Activated CD4-positive, alpha-beta memory T cell treated with anti-CD3 and anti-CD28 coated beads for 36 hours (primary cell): ENCODE results near the gene POU2AF3. TPM values are rescaled to one million over a fixed set of nuclear protein-coding genes. Genes with fewer than 3 reads are reported as not detected.

Source experiments
- CTCF ChIA-PET: fragments of 350-600 bp; sonication (Branson Sonifier 250); formaldehyde crosslinking; loops from one replicate; lab custom pipeline; 2021; ENCODE audit warnings: antibody characterized with exemption, inconsistent platforms; lab: Charles Lee
- POLR2A ChIA-PET: fragments of 350-600 bp; sonication (Branson Sonifier 250); formaldehyde crosslinking; loops from one replicate; lab custom pipeline; 2021; ENCODE audit warnings: antibody characterized with exemption; lab: Charles Lee
- DNase-seq: peaks from one replicate; pipeline ENCODE4 v3.0.0-alpha.2; 2020
- H3K27ac Mint-ChIP-seq: one replicate; pipeline ENCODE4 v1.8.0; 2021; ENCODE audit warnings: mixed read lengths
- H3K27me3 Mint-ChIP-seq: one replicate; pipeline ENCODE4 v1.8.0; 2021; ENCODE audit warnings: mixed read lengths
- H3K36me3 Mint-ChIP-seq: one replicate; pipeline ENCODE4 v1.8.0; 2021; ENCODE audit warnings: mixed read lengths
- H3K4me1 Mint-ChIP-seq: one replicate; pipeline ENCODE4 v1.8.0; 2021; ENCODE audit warnings: low read depth, mixed read lengths
- H3K4me3 Mint-ChIP-seq: one replicate; pipeline ENCODE4 v1.8.0; 2021; ENCODE audit warnings: mild to moderate bottlenecking, mixed read lengths
- H3K9me3 Mint-ChIP-seq: one replicate; pipeline ENCODE4 v1.8.0; 2021; ENCODE audit warnings: mixed read lengths
- intact Hi-C: fragments of 100-400 bp; cut with micrococcal nuclease; formaldehyde crosslinking; loops from one replicate; pipeline ENCODE4 v1.15.1; 2023
- total RNA-seq, 2 experiments: library from RNA; stranded (reverse); gene quantifications; one replicate each; pipeline ENCODE4 v1.2.3, GENCODE V29; 2021

Gene POU2AF3
- total RNA-seq, 2 experiments from 2014 or later, result not detected

DNA sequence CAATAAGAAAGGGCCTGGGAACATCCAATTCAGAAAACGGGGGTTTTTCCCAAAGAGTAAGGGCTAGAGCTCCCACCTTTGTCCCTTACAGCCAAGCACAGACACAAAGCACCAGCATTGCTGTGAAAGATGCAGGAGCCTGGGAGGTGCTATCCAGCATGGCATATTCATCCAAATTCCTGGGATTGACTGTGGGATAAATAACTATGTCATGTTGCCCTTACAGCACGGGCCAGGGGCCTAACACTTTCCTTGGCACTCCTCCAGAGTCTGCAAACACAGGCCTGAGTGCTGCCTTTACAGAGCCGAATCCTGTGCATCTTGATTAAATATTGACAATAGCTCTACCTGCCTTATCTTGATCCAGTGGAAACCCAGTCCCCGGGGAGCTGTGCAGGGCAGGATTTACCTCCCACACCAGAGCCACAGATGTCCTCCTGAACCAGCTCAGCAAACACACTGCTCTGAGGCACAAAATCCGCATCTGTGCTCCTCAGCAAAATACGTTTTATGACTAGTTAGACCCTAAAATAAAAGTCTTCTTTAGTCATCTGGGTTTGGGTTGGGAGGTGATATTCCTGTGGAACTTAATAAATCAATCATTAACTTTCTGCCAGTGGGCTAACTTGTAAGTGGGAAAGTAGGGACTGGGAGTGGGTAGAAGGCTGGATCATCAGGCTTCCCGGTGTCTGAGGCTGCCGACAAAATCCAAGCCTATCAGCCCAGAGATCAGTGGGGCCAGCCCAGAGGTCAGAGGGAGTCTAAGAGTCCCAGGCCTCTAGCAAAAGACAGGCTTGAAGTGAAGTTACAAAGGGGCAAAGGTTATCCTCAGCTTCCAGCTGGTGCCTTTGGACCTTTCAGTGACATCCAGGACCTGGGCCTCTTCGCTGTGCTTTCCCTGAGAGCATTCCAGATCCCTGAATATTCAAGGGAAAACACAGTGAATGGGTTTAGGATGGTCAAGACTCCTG, 36.5 kb downstream of the POU2AF3 start:
- Mint-ChIP-seq H3K27ac (no peak overlapping the region), H3K27me3 (no peaks in the 10 kb centered on the region), H3K9me3 (peaks cover 5% of the 10 kb centered on the region), H3K4me3 (no peak overlapping the region), H3K4me1 (no peaks in the 10 kb centered on the region), H3K36me3 (peaks cover 4% of the 10 kb centered on the region)
- DNase-seq, result no peak
- ChIA-PET POLR2A (no interaction called here), CTCF (no interaction called here)
- intact Hi-C loops, result no loop called here

DNA sequence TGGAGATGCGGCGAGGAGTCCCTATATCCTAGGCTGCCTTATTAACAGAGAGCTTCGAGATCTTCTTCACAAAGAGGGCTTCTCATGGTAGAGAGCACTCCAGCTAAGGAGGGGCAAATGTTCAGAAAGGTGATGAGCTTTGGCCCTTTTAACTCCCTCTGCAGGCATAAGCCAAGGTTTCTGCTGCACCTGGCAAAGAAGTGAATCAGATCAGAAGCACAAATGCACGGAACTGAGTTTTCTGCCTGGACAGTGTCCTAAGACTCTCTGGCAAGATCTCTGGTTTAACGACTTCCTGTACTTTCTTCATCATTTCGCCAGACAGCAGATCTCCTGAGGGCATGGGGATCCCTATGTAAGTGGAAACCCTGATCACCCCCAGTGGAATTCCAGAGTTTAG, 37.2 kb downstream of the POU2AF3 start:
- Mint-ChIP-seq H3K27me3 (no peaks in the 10 kb centered on the region), H3K4me1 (no peaks in the 10 kb centered on the region), H3K4me3 (no peak overlapping the region), H3K36me3 (peaks cover 6% of the 10 kb centered on the region), H3K9me3 (peaks cover 8% of the 10 kb centered on the region), H3K27ac (no peak overlapping the region)
- POLR2A ChIA-PET, result no interaction called here
- CTCF ChIA-PET, result no interaction called here
- DNase-seq, result no peak
- intact Hi-C loops, result no loop called here

DNA sequence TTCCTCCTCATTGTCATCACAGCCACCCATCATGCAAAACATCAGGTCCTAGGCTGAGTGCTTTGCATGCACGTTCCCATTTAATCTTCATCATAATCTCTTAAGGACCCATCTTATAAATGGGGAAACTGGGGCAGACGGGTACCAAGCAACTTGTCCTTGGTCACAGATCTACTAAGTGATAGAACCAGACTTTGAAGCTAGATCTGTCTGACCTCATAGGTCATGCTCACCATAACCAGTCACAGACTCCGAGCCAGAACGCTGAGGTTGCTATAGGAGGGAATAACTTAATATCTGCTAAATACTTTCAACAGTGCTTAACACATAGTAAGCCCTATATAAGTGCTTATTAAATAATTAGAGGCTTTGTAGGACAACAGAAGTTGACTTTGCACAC, 37.7 kb downstream of the POU2AF3 start:
- no peaks in the 10 kb centered on the region for H3K4me1 Mint-ChIP-seq
- H3K27ac Mint-ChIP-seq, result no peak overlapping the region
- intact Hi-C loops, result no loop called here
- CTCF ChIA-PET, result no interaction called here
- no peak overlapping the region for H3K4me3 Mint-ChIP-seq
- peaks cover 8% of the 10 kb centered on the region for H3K9me3 Mint-ChIP-seq
- POLR2A ChIA-PET, result no interaction called here
- H3K36me3 Mint-ChIP-seq, result peaks cover 6% of the 10 kb centered on the region
- H3K27me3 Mint-ChIP-seq, result no peaks in the 10 kb centered on the region
- DNase-seq, result no peak

- intact Hi-C loops, result no loop called here
- Mint-ChIP-seq H3K27me3 (no peaks in the 10 kb centered on the region), H3K4me3 (no peak overlapping the region), H3K4me1 (no peaks in the 10 kb centered on the region), H3K9me3 (peaks cover 8% of the 10 kb centered on the region), H3K36me3 (peaks cover 6% of the 10 kb centered on the region), H3K27ac (no peak overlapping the region)
- ChIA-PET CTCF (no interaction called here), POLR2A (no interaction called here)
- no peak for DNase-seq
Observed at GRCh38 chr11:111336582-111337256, 38.4 kb downstream of the POU2AF3 start.

GRCh38 chr11:111339758-111340388, 41.5 kb downstream of the POU2AF3 start:
- Mint-ChIP-seq H3K36me3 (peaks cover 6% of the 10 kb centered on the region), H3K27me3 (no peaks in the 10 kb centered on the region), H3K27ac (no peak overlapping the region), H3K9me3 (peaks cover 8% of the 10 kb centered on the region), H3K4me1 (no peaks in the 10 kb centered on the region), H3K4me3 (no peak overlapping the region)
- intact Hi-C loops, result no loop called here
- ChIA-PET CTCF (no interaction called here), POLR2A (no interaction called here)
- DNase-seq, result no peak

- CTCF ChIA-PET, result no interaction called here
- DNase-seq, result no peak
- Mint-ChIP-seq H3K36me3 (peaks cover 6% of the 10 kb centered on the region), H3K27me3 (no peaks in the 10 kb centered on the region), H3K27ac (no peak overlapping the region), H3K4me3 (no peak overlapping the region), H3K4me1 (no peaks in the 10 kb centered on the region), H3K9me3 (peaks cover 8% of the 10 kb centered on the region)
- intact Hi-C loops, result no loop called here
- POLR2A ChIA-PET, result no interaction called here
Observed at GRCh38 chr11:111342329-111342728, 44.0 kb downstream of the POU2AF3 start.

DNA sequence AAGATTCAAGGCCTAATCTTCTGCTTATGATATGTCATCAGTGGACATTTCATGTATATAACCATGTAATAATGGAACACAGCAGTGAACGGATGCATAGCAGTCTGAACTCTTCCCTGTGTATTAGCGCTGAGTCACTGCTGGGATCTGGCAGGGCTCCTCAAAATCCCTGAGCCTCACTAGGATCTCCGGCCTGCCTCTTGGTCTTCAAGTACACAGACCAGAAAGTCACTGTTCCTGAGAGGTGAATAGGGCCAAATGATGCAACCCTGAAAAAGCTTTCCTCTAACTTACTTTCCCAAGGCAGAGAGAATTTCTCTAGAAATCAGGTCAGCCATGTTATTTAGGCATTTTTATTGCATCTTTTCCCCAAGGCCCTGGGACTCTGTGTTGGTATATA, 45.7 kb downstream of the POU2AF3 start:
- CTCF ChIA-PET, result no interaction called here

GRCh38 chr11:111347002-111347722, 48.8 kb downstream of the POU2AF3 start:
- Mint-ChIP-seq H3K4me3 (no peak overlapping the region), H3K27ac (no peak overlapping the region), H3K9me3 (no peaks in the 10 kb centered on the region), H3K4me1 (no peaks in the 10 kb centered on the region), H3K36me3 (no peaks in the 10 kb centered on the region), H3K27me3 (peaks cover 2% of the 10 kb centered on the region)
- ChIA-PET CTCF (interaction anchor here (1.0 kb wide), 1 partner anchor 82 kb away, joined by 3 read pairs; no protein-coding TSS in a partner anchor), POLR2A (no interaction called here)
- DNase-seq, result no peak
- intact Hi-C loops, result no loop called here

More for the DNA sequence above, 45.7 kb downstream of the POU2AF3 start:
- Mint-ChIP-seq H3K9me3 (peaks cover 8% of the 10 kb centered on the region), H3K27me3 (peaks cover 2% of the 10 kb centered on the region), H3K4me1 (no peaks in the 10 kb centered on the region), H3K36me3 (peaks cover 6% of the 10 kb centered on the region), H3K4me3 (no peak overlapping the region), H3K27ac (no peak overlapping the region)
- POLR2A ChIA-PET, result no interaction called here
- DNase-seq, result no peak
- intact Hi-C loops, result no loop called here

DNA sequence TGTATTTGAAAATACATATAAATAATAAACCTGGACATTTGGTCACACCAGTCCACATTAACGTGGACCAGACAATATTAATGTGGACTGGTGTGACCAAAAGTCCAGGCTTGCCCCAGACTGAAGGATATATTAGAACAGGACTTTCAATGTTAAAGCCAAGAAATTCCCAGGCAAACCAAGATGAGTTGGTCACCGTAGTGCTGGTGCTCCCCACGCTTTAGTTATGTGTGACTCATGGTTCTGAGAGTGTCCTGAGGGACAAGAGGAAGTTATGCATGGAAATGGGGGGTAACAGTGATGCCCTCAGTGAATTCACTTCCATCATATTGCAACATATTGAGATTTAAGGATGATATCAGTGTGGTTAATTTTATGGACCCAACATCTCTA, 49.4 kb downstream of the POU2AF3 start:
- CTCF ChIA-PET, result no interaction called here
- H3K27ac Mint-ChIP-seq, result no peak overlapping the region
- no peaks in the 10 kb centered on the region for H3K4me1 Mint-ChIP-seq
- no peak overlapping the region for H3K4me3 Mint-ChIP-seq
- no peaks in the 10 kb centered on the region for H3K9me3 Mint-ChIP-seq
- POLR2A ChIA-PET, result no interaction called here
- H3K36me3 Mint-ChIP-seq, result no peaks in the 10 kb centered on the region
- H3K27me3 Mint-ChIP-seq, result peaks cover 2% of the 10 kb centered on the region
- intact Hi-C loops, result no loop called here
- no peak for DNase-seq

DNA sequence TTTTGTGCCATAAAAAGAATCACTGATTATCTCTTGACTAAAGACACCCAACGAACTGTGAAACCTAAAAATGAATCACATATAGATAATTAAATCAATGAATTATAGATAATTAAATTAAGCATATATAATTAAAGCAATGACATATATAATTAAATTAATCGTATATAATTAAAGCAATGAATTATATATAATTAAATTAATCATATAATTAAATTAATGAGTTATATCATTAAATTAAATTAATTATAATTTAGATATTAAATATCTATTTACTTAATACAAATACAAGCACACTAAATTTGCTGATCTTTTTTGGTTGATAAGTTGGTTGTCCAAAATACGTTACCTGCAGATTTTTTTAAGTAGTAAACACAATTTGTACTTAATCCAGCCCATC, 49.8 kb downstream of the POU2AF3 start:
- Mint-ChIP-seq H3K27ac (no peak overlapping the region), H3K36me3 (no peaks in the 10 kb centered on the region), H3K4me3 (no peak overlapping the region), H3K27me3 (peaks cover 2% of the 10 kb centered on the region), H3K9me3 (no peaks in the 10 kb centered on the region), H3K4me1 (no peaks in the 10 kb centered on the region)
- ChIA-PET CTCF (interaction anchor here (1.0 to 1.8 kb wide), 2 partner anchors 33 to 99 kb away, joined by 3 to 8 read pairs; no protein-coding TSS in a partner anchor), POLR2A (no interaction called here)
- DNase-seq, result no peak
- intact Hi-C loops, result no loop called here

DNA sequence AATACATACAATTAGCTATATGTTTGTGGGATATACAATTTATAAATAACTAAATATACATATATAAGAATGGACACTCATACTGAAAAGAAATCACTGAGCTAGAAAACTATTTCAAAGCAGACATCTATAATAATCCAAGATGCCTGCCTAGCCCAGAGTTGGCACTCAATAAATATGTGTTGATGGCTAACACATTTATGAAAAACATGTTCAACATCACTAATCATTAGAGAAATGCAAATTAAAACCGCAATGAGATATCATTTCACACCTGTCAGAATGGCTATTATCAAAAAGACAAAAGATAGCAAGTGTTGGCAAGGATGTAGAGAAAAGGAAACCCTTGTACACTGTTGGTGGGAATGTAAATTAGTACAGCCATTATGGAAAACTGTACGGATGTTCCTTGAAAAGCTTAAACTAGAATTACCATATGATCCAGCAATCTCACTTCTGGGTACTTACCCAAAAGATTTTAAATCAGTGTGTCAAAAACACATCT, 50.9 kb downstream of the POU2AF3 start:
- intact Hi-C loops, result no loop called here
- H3K27me3 Mint-ChIP-seq, result peaks cover 2% of the 10 kb centered on the region

More for the DNA sequence above, 50.9 kb downstream of the POU2AF3 start:
- H3K9me3 Mint-ChIP-seq, result no peaks in the 10 kb centered on the region
- DNase-seq, result no peak
- ChIA-PET CTCF (interaction anchor here (1.0 to 1.8 kb wide), 3 partner anchors 32 to 98 kb away, joined by 3 to 8 read pairs (median 6); no protein-coding TSS in a partner anchor), POLR2A (no interaction called here)
- no peak overlapping the region for H3K27ac Mint-ChIP-seq
- H3K4me1 Mint-ChIP-seq, result no peaks in the 10 kb centered on the region
- no peak overlapping the region for H3K4me3 Mint-ChIP-seq
- H3K36me3 Mint-ChIP-seq, result no peaks in the 10 kb centered on the region
